HEK293 (cell line): ENCODE data around the gene DMGDH.

Experiments used
- CTCF ChIP-seq: fragments of 450-650 bp; formaldehyde crosslinking; IDR thresholded peaks from 2 replicates; pipeline ENCODE4 v1.5.1; 2016; ENCODE audit warnings: missing biosample characterization, missing genetic modification characterization
- PATZ1 ChIP-seq: fragments of 450-650 bp; formaldehyde crosslinking; IDR thresholded peaks from 2 replicates; pipeline ENCODE4 v1.5.1; 2016; ENCODE audit warnings: missing biosample characterization, missing genetic modification characterization
- PRDM10 ChIP-seq: fragments of 450-650 bp; formaldehyde crosslinking; IDR thresholded peaks from 2 replicates; pipeline ENCODE4 v1.5.1; 2016; ENCODE audit warnings: missing biosample characterization, missing genetic modification characterization
- TSHZ1 ChIP-seq: fragments of 450-650 bp; formaldehyde crosslinking; IDR thresholded peaks from 2 replicates; pipeline ENCODE4 v1.5.1; 2016; ENCODE audit warnings: missing biosample characterization, missing genetic modification characterization, borderline replicate concordance
- YY1 ChIP-seq: fragments of 450-650 bp; formaldehyde crosslinking; IDR thresholded peaks from 2 replicates; pipeline ENCODE4 v1.5.1; 2018; ENCODE audit warnings: missing biosample characterization, missing genetic modification characterization
- ZBTB10 ChIP-seq: fragments of 450-650 bp; formaldehyde crosslinking; IDR thresholded peaks from 2 replicates; pipeline ENCODE4 v1.5.1; 2016; ENCODE audit warnings: missing biosample characterization, missing genetic modification characterization
- ZBTB7A ChIP-seq: fragments of 450-650 bp; formaldehyde crosslinking; IDR thresholded peaks from 2 replicates; pipeline ENCODE4 v1.5.1; 2016; ENCODE audit warnings: low read depth, missing biosample characterization, missing genetic modification characterization
- ZNF174 ChIP-seq: fragments of 450-650 bp; formaldehyde crosslinking; IDR thresholded peaks from 2 replicates; pipeline ENCODE4 v1.5.0; 2017; ENCODE audit warnings: missing biosample characterization, mild to moderate bottlenecking, missing genetic modification characterization
- ZNF175 ChIP-seq: fragments of 450-650 bp; formaldehyde crosslinking; IDR thresholded peaks from 2 replicates; pipeline ENCODE4 v1.5.1; 2016; ENCODE audit warnings: missing biosample characterization, missing genetic modification characterization
- ZNF280D ChIP-seq: fragments of 450-650 bp; formaldehyde crosslinking; IDR thresholded peaks from 2 replicates; pipeline ENCODE4 v1.5.1; 2016; ENCODE audit warnings: missing biosample characterization, missing genetic modification characterization
- ZNF530 ChIP-seq: fragments of 450-650 bp; formaldehyde crosslinking; IDR thresholded peaks from 2 replicates; pipeline ENCODE4 v1.5.1; 2016; ENCODE audit warnings: low read depth, missing biosample characterization, missing genetic modification characterization
- ZNF549 ChIP-seq: fragments of 450-650 bp; IDR thresholded peaks from 2 replicates; pipeline ENCODE4 v1.5.1; 2018; ENCODE audit warnings: missing biosample characterization, missing genetic modification characterization, mild to moderate bottlenecking, inconsistent platforms, moderate library complexity
- ZSCAN5A ChIP-seq: fragments of 450-650 bp; formaldehyde crosslinking; IDR thresholded peaks from 2 replicates; pipeline ENCODE4 v1.5.1; 2016; ENCODE audit warnings: missing biosample characterization, missing genetic modification characterization

GRCh38 chr5:78989080-78989479, 80.4 kb downstream of the DMGDH start:
- no peak for TF ChIP-seq PRDM10 (tag by site-specific recombination)
- TF ChIP-seq CTCF (tag by site-specific recombination), result no peak
- no peak for TF ChIP-seq ZBTB7A (tag by site-specific recombination)
- TF ChIP-seq TSHZ1 (tag by site-specific recombination), result no peak
- no peak for TF ChIP-seq ZSCAN5A
- TF ChIP-seq ZNF174 (tag by site-specific recombination), result no peak
- no peak for TF ChIP-seq YY1
- no peak for TF ChIP-seq ZNF280D
- no peak for TF ChIP-seq ZNF175 (tag by site-specific recombination)
- TF ChIP-seq ZNF530, result no peak
- no peak for TF ChIP-seq ZNF549 (tag by site-specific recombination)
- no peak for TF ChIP-seq PATZ1 (tag by site-specific recombination)
- TF ChIP-seq ZBTB10 (tag by site-specific recombination), result no peak
